ENCODE data around the gene NECTIN3.

Gene NECTIN3

GRCh38 chr3:111215481-111215880 is 143.9 kb downstream of the NECTIN3 start:
- TF ChIP-seq, protein P1, sequence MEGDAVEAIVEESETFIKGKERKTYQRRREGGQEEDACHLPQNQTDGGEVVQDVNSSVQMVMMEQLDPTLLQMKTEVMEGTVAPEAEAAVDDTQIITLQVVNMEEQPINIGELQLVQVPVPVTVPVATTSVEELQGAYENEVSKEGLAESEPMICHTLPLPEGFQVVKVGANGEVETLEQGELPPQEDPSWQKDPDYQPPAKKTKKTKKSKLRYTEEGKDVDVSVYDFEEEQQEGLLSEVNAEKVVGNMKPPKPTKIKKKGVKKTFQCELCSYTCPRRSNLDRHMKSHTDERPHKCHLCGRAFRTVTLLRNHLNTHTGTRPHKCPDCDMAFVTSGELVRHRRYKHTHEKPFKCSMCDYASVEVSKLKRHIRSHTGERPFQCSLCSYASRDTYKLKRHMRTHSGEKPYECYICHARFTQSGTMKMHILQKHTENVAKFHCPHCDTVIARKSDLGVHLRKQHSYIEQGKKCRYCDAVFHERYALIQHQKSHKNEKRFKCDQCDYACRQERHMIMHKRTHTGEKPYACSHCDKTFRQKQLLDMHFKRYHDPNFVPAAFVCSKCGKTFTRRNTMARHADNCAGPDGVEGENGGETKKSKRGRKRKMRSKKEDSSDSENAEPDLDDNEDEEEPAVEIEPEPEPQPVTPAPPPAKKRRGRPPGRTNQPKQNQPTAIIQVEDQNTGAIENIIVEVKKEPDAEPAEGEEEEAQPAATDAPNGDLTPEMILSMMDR (conservative IDR thresholded peaks at IDR 0.05; ENCODE audit: low read length): no peak
- H3K4me3 ChIP-seq (ENCODE audit: low read length): no peak overlapping the region
- DNase-seq (ENCODE audit: low read depth): peak; percentile 18

GRCh38 chr3:111218615-111219014 is 147.0 kb downstream of the NECTIN3 start:
- no peak for DNase-seq (ENCODE audit: low read depth)
- no peak overlapping the region for H3K4me3 ChIP-seq (ENCODE audit: low read length)
- TF ChIP-seq, protein P1 (conservative IDR thresholded peaks at IDR 0.05; ENCODE audit: low read length): no peak

DNA sequence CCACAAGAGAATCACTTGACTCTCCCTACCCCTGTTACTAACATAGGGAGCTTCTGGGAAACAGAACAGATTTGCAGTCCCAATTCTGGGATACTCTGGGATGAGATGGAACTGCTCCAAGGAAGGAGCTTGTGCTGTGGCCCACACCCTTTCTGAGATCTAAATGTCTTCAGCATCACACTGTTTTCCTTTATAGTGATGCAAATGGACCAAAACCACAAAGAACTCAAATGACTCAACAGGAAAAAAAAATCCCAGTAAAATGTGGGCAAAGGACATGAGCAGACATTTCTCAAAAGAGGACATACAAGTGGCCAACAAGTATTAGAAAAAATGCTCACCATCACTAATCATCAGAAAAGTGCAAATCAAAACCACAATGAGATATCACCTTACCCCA is 155.6 kb downstream of the NECTIN3 start:
- TF ChIP-seq, protein P1 (conservative IDR thresholded peaks at IDR 0.05; ENCODE audit: low read length): no peak
- no peak overlapping the region for H3K4me3 ChIP-seq (ENCODE audit: low read length)
- DNase-seq (ENCODE audit: low read depth): peak; percentile 70

DNA sequence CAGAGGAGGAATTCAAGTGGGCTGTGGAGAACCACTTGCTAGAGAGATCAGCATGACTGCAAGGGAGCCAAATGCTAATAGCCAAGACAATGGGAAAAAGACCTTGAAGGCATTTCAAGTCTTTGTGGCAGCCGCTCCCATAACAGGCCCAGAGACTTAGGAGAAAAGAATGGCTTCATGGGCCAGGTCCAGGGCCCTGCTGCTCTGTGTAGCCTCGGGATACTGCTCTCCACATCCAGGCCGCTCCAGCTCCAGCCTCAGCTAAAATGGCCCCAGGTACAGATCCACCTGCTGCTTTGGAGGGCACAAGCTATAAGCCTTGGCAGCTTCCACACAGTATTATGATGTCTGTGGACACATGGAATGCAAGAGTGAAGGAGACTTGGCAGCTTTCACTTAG is 157.7 kb downstream of the NECTIN3 start:
- TF ChIP-seq, protein P1 (conservative IDR thresholded peaks at IDR 0.05; ENCODE audit: low read length): no peak
- no peak overlapping the region for H3K4me3 ChIP-seq (ENCODE audit: low read length)

DNA sequence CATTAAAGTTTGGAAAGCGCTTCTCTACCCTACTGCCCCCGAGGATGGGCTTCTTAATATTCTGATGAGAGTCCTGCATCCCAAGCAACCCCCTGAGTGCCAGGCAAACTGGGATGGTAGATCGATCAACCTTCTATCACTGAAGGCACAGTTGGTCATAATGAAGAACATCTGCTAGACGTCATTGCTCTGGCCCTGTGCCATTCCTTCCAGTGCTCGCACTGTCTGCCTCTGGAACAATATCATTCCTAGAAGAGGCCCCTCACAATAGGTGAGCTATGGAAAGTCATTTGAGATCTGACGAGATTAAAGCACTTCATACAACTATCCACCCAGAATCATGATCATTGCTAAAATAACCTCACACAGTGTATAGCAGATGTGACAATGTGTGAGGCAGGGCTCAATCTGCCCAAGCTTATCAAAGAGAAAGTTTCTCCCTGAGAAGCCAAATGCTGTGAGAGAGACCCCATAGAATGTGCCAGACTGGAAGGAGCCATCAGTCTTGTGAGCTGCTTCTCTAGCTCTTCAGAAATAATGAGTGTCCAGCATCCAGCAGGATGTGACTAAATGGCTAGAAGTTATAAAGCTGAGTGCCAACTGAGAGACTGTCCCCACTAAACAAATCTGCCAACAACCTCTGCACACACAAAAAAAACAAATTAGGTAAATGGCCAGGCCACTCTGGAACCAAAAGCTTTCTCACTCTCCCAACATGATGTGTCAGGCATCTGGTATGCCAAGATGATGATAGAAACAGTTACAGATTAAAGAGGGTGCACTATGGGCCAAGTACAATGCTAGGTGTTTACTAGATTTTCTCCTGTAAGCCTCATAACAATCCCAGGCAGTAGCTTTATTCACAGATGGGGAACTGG is 165.5 kb downstream of the NECTIN3 start:
- no peak overlapping the region for H3K4me3 ChIP-seq (ENCODE audit: low read length)
- peak; percentile 75 for DNase-seq (ENCODE audit: low read depth)
- TF ChIP-seq, protein P1 (conservative IDR thresholded peaks at IDR 0.05; ENCODE audit: low read length): no peak

More for the DNA sequence above, 157.7 kb downstream of the NECTIN3 start:
- DNase-seq (ENCODE audit: low read depth): no peak

DNA sequence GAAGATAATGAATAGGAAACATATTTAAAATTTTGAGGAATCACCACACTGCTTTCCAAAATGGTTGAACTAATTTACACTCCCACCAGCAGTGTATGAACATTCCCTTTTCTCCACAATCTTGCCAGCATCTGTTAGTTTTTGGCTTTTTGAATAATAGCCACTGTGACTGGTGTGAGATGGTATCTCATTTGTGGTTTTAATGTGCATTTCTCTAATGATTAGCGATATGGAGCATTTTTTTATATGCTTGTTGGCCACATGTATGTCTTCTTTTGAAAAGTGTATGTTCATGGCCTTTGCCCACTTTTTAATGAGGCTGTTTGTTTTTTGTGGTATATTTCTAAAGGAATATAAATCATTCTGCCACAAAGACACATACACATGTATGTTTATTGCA is 166.3 kb downstream of the NECTIN3 start:
- no peak overlapping the region for H3K4me3 ChIP-seq (ENCODE audit: low read length)
- DNase-seq (ENCODE audit: low read depth): peak; percentile 47
- TF ChIP-seq, protein P1 (conservative IDR thresholded peaks at IDR 0.05; ENCODE audit: low read length): no peak

DNA sequence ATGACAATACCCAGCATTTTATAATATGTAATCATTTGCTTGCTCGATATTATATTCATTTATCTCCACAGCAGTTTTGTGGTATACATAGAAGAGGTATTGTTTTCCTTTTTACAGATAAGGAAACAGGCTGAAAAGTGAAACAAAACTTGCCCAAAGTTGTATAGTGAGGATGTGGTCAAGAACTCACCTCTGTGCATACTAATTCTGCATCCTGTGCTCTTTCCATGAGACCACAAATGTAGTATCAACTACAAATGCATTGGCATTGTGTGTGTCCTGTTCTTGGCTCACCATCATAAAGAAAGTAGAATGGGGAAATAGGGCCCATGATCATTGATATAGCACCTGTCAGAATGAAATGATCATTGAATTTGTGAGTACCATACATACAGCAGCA is 167.3 kb downstream of the NECTIN3 start:
- H3K4me3 ChIP-seq (ENCODE audit: low read length): no peak overlapping the region
- DNase-seq (ENCODE audit: low read depth): no peak
- TF ChIP-seq, protein P1 (conservative IDR thresholded peaks at IDR 0.05; ENCODE audit: low read length): no peak
